B cell (primary cell): Measurements from ENCODE around the gene ACSM3.

Experiments
- EZH2 ChIP-seq: IDR thresholded peaks from 2 replicates; pipeline ENCODE4 v1.6.1; 2012; ENCODE audit warnings: borderline replicate concordance, low read depth, mild to moderate bottlenecking, moderate library complexity, low read length; ENCODE audit not compliant: insufficient read depth, poor library complexity, severe bottlenecking
- TF ChIP-seq, protein P1 (sequence below): fragments of 200-600 bp; IDR thresholded peaks from one replicate; pipeline ENCODE4 v1.8.0; 2022; ENCODE audit warnings: antibody characterized with exemption, mild to moderate bottlenecking

DNA sequence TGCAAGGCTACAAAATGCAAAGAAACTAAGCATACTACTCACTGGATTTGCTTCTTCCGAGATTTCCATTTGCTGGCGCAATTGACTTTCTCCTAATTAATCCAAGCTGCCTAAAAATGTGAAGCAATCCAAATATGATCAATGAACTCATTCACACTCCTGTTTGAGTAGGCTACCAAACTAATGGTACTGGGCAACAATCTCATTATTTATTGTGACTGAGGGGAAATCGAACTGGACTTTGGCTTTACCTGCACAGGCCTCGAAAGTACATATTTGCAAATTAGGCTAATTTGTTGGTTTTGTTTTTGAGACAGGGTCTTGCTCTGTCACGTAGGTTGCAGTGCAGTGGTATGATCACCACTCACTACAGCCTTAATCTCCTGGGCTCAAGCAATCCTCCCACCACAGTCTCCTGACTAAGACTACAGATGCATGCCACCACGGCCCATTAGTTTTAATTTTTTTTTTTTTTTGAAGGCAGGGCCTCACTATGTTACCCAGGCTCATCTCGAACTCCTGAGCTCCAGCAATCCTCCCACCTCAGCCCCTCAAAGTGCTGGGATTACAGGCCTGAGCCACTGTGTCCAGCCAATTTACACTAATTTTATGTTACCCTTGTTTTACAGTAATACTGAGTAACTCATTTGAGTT is 39.9 kb downstream of the ACSM3 start:
- TF ChIP-seq, protein P1, sequence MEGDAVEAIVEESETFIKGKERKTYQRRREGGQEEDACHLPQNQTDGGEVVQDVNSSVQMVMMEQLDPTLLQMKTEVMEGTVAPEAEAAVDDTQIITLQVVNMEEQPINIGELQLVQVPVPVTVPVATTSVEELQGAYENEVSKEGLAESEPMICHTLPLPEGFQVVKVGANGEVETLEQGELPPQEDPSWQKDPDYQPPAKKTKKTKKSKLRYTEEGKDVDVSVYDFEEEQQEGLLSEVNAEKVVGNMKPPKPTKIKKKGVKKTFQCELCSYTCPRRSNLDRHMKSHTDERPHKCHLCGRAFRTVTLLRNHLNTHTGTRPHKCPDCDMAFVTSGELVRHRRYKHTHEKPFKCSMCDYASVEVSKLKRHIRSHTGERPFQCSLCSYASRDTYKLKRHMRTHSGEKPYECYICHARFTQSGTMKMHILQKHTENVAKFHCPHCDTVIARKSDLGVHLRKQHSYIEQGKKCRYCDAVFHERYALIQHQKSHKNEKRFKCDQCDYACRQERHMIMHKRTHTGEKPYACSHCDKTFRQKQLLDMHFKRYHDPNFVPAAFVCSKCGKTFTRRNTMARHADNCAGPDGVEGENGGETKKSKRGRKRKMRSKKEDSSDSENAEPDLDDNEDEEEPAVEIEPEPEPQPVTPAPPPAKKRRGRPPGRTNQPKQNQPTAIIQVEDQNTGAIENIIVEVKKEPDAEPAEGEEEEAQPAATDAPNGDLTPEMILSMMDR = no peak
- TF ChIP-seq EZH2 = no peak
